Endothelial cell of umbilical vein (primary cell): Measurements from ENCODE around the gene TYRP1. TPM values are rescaled to one million over a fixed set of nuclear protein-coding genes. Genes with fewer than 3 reads are reported as not detected.

Experiments used
- BruUV-seq: library from RNA; stranded (reverse); fragments of 400-500 nt; replicated peaks from 2 replicates; lab custom pipeline; 2021; lab: Mats Ljungman, UMichigan
- CTCF ChIA-PET: fragments of 300-600, 350-600 bp; sonication (Branson Sonifier 250); formaldehyde crosslinking; loops from one replicate; lab custom pipeline; 2021; ENCODE audit warnings: antibody characterized with exemption, inconsistent platforms; lab: Charles Lee
- POLR2A ChIA-PET: fragments of 300-600, 350-600 bp; sonication (Branson Sonifier 250); formaldehyde crosslinking; loops from one replicate; lab custom pipeline; 2021; ENCODE audit warnings: antibody characterized with exemption, inconsistent platforms; lab: Charles Lee
- DNase-seq: peaks from one replicate; pipeline ENCODE4 v3.0.0-alpha.2; 2011; ENCODE audit warnings: low read depth, low spot score
- FAIRE-seq: peaks from 2 replicates; lab custom pipeline; 2011; peaks lifted over from hg19 to GRCh38; lab: Jason Lieb, UNC
- H2AFZ ChIP-seq: 2 replicates; pipeline ENCODE4 v1.6.0; 2012; ENCODE audit warnings: low read depth, low read length, control low read depth, inconsistent platforms
- H3K27ac ChIP-seq: 2 replicates; pipeline ENCODE4 v1.5.1; 2011; ENCODE audit warnings: low read depth, mild to moderate bottlenecking, control low read depth, low read length, moderate library complexity; ENCODE audit not compliant: insufficient read depth
- H3K27me3 ChIP-seq, 2 experiments: 2 replicates each; pipeline versions ENCODE4 v1.6.0 to v1.6.1; 2011; ENCODE audit warnings: low read length in 2 of 2, mixed read lengths in 1 of 2; ENCODE audit not compliant: control insufficient read depth in 2 of 2, insufficient read depth in 2 of 2
- H3K36me3 ChIP-seq, 2 experiments: 2 replicates in 1 of 2; 3 replicates in 1 of 2; pipeline ENCODE4 v1.5.1; 2011; ENCODE audit warnings: low read length in 2 of 2, mild to moderate bottlenecking in 1 of 2, moderate library complexity in 1 of 2; ENCODE audit not compliant: control insufficient read depth in 2 of 2, insufficient read depth in 2 of 2; ENCODE audit errors: extremely low read depth in 1 of 2
- H3K4me1 ChIP-seq: 3 replicates; pipeline ENCODE4 v1.5.1; 2011; ENCODE audit warnings: mild to moderate bottlenecking, low read length; ENCODE audit not compliant: control insufficient read depth, insufficient read depth; ENCODE audit errors: extremely low read depth
- H3K4me2 ChIP-seq: 2 replicates; pipeline ENCODE4 v1.6.1; 2011; ENCODE audit warnings: low read length, control low read depth, mixed read lengths; ENCODE audit not compliant: insufficient read depth
- H3K4me3 ChIP-seq, 3 experiments: fragments of 200-600 bp in 1 of 3; sonication (generic), shearing (Covaris generic) in 1 of 3; replicated peaks in 1 of 3; 2 replicates each; pipeline ENCODE4 v1.5.1; 2011 to 2016; ENCODE audit warnings: control low read depth in 3 of 3, low read length in 3 of 3, mild to moderate bottlenecking in 2 of 3, inconsistent platforms in 1 of 3, low read depth in 1 of 3, moderate library complexity in 1 of 3; ENCODE audit not compliant: insufficient read depth in 1 of 3
- H3K79me2 ChIP-seq: 2 replicates; pipeline ENCODE4 v1.6.0; 2012; ENCODE audit warnings: low read length, inconsistent platforms; ENCODE audit not compliant: control insufficient read depth, insufficient read depth
- H3K9ac ChIP-seq: replicated peaks from 2 replicates; pipeline ENCODE3; 2011; ENCODE audit warnings: low read length, control low read depth; ENCODE audit not compliant: insufficient read depth; ENCODE audit errors: extremely low read depth
- H3K9me1 ChIP-seq: replicated peaks from 3 replicates; pipeline ENCODE4 v1.6.0; 2011; ENCODE audit warnings: mild to moderate bottlenecking, low read length; ENCODE audit not compliant: control insufficient read depth, insufficient read depth; ENCODE audit errors: extremely low read depth
- H3K9me3 ChIP-seq: replicated peaks from 2 replicates; pipeline ENCODE4 v1.5.1; 2012; ENCODE audit warnings: low read length, inconsistent platforms; ENCODE audit not compliant: control insufficient read depth, insufficient read depth
- H4K20me1 ChIP-seq: replicated peaks from 2 replicates; pipeline ENCODE3; 2011; ENCODE audit warnings: mild to moderate bottlenecking, low read length; ENCODE audit not compliant: control insufficient read depth, insufficient read depth; ENCODE audit errors: extremely low read depth
- CTCF ChIP-seq, 2 donors: IDR thresholded peaks; 1 replicate in 1 of 2; 2 replicates in 1 of 2; pipeline ENCODE4 v1.5.1; 2011; ENCODE audit warnings: low read length in 2 of 2, mild to moderate bottlenecking in 2 of 2, moderate library complexity in 2 of 2, control low read depth in 1 of 2, inconsistent platforms in 1 of 2, low read depth in 1 of 2; ENCODE audit not compliant: insufficient read depth in 1 of 2; ENCODE audit errors: extremely low read depth in 1 of 2
- EZH2 ChIP-seq: IDR thresholded peaks from 2 replicates; pipeline ENCODE4 v1.6.1; 2012; ENCODE audit warnings: borderline replicate concordance, low read depth, mild to moderate bottlenecking, moderate library complexity, low read length, inconsistent platforms; ENCODE audit not compliant: severe bottlenecking
- FOS ChIP-seq: IDR thresholded peaks from 2 replicates; pipeline ENCODE4 v1.6.1; 2011; ENCODE audit warnings: mild to moderate bottlenecking, low read length, moderate library complexity, borderline replicate concordance; ENCODE audit not compliant: insufficient read depth
- GATA2 ChIP-seq: IDR thresholded peaks from 2 replicates; pipeline ENCODE4 v1.7.0; 2011; ENCODE audit warnings: low read depth, mild to moderate bottlenecking, moderate library complexity, mixed read lengths, low read length; ENCODE audit not compliant: insufficient read length, insufficient read depth
- JUN ChIP-seq: IDR thresholded peaks from 2 replicates; pipeline ENCODE4 v1.6.1; 2011; ENCODE audit warnings: borderline replicate concordance, low read depth; ENCODE audit not compliant: insufficient read length, insufficient read depth
- MAX ChIP-seq: IDR thresholded peaks from 2 replicates; pipeline ENCODE4 v1.6.1; 2011; ENCODE audit not compliant: insufficient read depth, insufficient read length
- MYC ChIP-seq: IDR thresholded peaks from one replicate; pipeline ENCODE4 v1.6.1; 2011; ENCODE audit warnings: mild to moderate bottlenecking, low read depth, low read length
- POLR2A ChIP-seq: IDR thresholded peaks from 2 replicates; pipeline ENCODE4 v1.6.1; 2012; ENCODE audit warnings: low read depth, mild to moderate bottlenecking, control low read depth, low read length
- POLR2AphosphoS5 ChIP-seq: IDR thresholded peaks from 2 replicates; pipeline ENCODE4 v1.6.1; 2012; ENCODE audit warnings: low read depth, mild to moderate bottlenecking, control low read depth, low read length, moderate library complexity; ENCODE audit not compliant: insufficient read depth
- dilution Hi-C: fragments of 300-500 bp; cut with MboI; formaldehyde crosslinking; loops from one replicate; pipeline ENCODE4 v1.15.0; 2019; ENCODE audit warnings: low sequenced_read_pairs; ENCODE audit not compliant: extremely low pct_ligation_motif_present
- intact Hi-C: fragments of 100-400 bp; cut with micrococcal nuclease; formaldehyde crosslinking; loops from one replicate; pipeline ENCODE4 v1.10.0; 2022
- polyA plus RNA-seq, 4 experiments: library from polyadenylated mRNA; depleted of rRNA in 3 of 4; stranded (reverse) in 3 of 4; unstranded in 1 of 4; fragments of >200 nt; gene quantifications; 2 replicates each; pipeline versions ENCODE4 v1.2.1 to v1.2.3, GENCODE V29; 2011 to 2012; ENCODE audit warnings: missing spikeins in 1 of 4
- total RNA-seq: library from RNA; stranded (reverse); gene quantifications from 2 replicates; pipeline ENCODE4 v1.2.3, GENCODE V29; 2021

Gene TYRP1
- total and polyA plus RNA-seq, 2 donors (not counting 3 experiments of a cell fraction or from before 2014, with no cell fraction given) = 0.63 TPM; not detected in 1

GRCh38 chr9:12748016-12748415 is 54.8 kb downstream of the TYRP1 start:
- intact Hi-C loops = no loop called here

GRCh38 chr9:12748954-12749353 is 55.8 kb downstream of the TYRP1 start:
- POLR2A ChIA-PET = no interaction called here
- Histone ChIP-seq H3K9me3 (no peaks in the 10 kb centered on the region), H3K4me1 (no peaks in the 10 kb centered on the region), H3K4me2 (no peak overlapping the region), H3K4me3 (no peak overlapping the region), H3K9ac (no peak overlapping the region), H3K27me3 (no peaks in the 10 kb centered on the region), H3K79me2 (no peaks in the 10 kb centered on the region), H3K9me1 (no peaks in the 10 kb centered on the region), H2AFZ (peak overlapping the region; percentile 24), H4K20me1 (no peaks in the 10 kb centered on the region), H3K27ac (no peak overlapping the region), H3K36me3 (no peaks in the 10 kb centered on the region)
- TF ChIP-seq JUN (no peak), CTCF (IDR thresholded peaks at IDR 0.05; ENCODE audit: extremely low read depth in 1 of 2, insufficient read depth in 1 of 2, low read depth in 1 of 2, low read length in 2 of 2) (no peak), POLR2A (no peak), EZH2 (no peak), MAX (no peak), MYC (no peak), POLR2AphosphoS5 (no peak), FOS (no peak), GATA2 (no peak)
- no peak for DNase-seq
- intact Hi-C loops (no loop called here), dilution Hi-C loops (no loop called here)
- no peak for FAIRE-seq
- CTCF ChIA-PET = interaction anchor here (1.8 kb wide), 1 partner anchor 12 kb away, joined by 4 read pairs; no protein-coding TSS in a partner anchor
- BruUV-seq = no TSS peak

More at GRCh38 chr9:12748016-12748415, 54.8 kb downstream of the TYRP1 start:
- ChIA-PET CTCF (interaction anchor here (1.1 to 1.8 kb wide), 3 partner anchors 9 to 12 kb away, joined by 3 to 4 read pairs (median 4); no protein-coding TSS in a partner anchor), POLR2A (no interaction called here)
- Histone ChIP-seq H3K27me3 (no peaks in the 10 kb centered on the region), H3K9me3 (no peaks in the 10 kb centered on the region), H3K4me1 (no peaks in the 10 kb centered on the region), H2AFZ (peak overlapping the region; percentile 36), H3K4me2 (no peak overlapping the region), H3K9me1 (no peaks in the 10 kb centered on the region), H3K79me2 (no peaks in the 10 kb centered on the region), H3K4me3 (no peak overlapping the region), H4K20me1 (no peaks in the 10 kb centered on the region), H3K27ac (peak overlapping the region; percentile 21), H3K9ac (no peak overlapping the region), H3K36me3 (no peaks in the 10 kb centered on the region)
- TF ChIP-seq JUN = peak; percentile 58
- TF ChIP-seq MAX = no peak
- peak; percentile 87 for TF ChIP-seq FOS
- no TSS peak for BruUV-seq
- dilution Hi-C loops = no loop called here
- FAIRE-seq = no peak
- peak; percentile 71 for DNase-seq
